Right atrium auricular region (tissue), 2 donors: ENCODE measurements around the gene SLC6A16. TPM values are rescaled to one million over a fixed set of nuclear protein-coding genes. Genes with fewer than 3 reads are reported as not detected.
A peak's percentile ranks its signal among the peaks of the same experiment; 100 is the strongest.
"Not testable (repeated sequence)": the region's sequence is repeated elsewhere in the genome, so short reads cannot be mapped to it uniquely, and the experiment has no call there.

Experiments used
- DNase-seq: peaks from one replicate; pipeline ENCODE4 v3.0.0-alpha.2; 2019; ENCODE audit warnings: low spot score
- H3K27ac ChIP-seq, 2 donors: fragments of 200-600 bp; sonication (generic); 1 replicate in 1 of 2; 2 replicates in 1 of 2; pipeline ENCODE4 v1.5.1; 2016 to 2019
- H3K27me3 ChIP-seq, 2 donors: fragments of 200-600 bp; sonication (generic); one replicate each; pipeline versions ENCODE4 v1.5.1 to v1.6.0; 2017 to 2019
- H3K36me3 ChIP-seq: fragments of 200-600 bp; sonication (generic); one replicate; pipeline ENCODE4 v1.5.1; 2016
- H3K4me1 ChIP-seq, 2 donors: fragments of 200-600 bp; sonication (generic); one replicate each; pipeline versions ENCODE4 v1.5.1 to v1.6.0; 2017 to 2019
- H3K4me3 ChIP-seq, 2 donors: fragments of 200-600 bp; sonication (generic); 1 replicate in 1 of 2; 2 replicates in 1 of 2; pipeline ENCODE4 v1.5.1; 2017 to 2019; ENCODE audit warnings: mild to moderate bottlenecking in 1 of 2, moderate library complexity in 1 of 2
- H3K9me3 ChIP-seq, 2 donors: fragments of 200-600 bp; sonication (generic); one replicate each; pipeline ENCODE4 v1.5.1; 2019
- total RNA-seq, 2 donors: library from RNA; depleted of rRNA; stranded (reverse); fragments of >200 nt; gene quantifications; one replicate each; pipeline ENCODE4 v1.1.0, GENCODE V29; 2016
- TF ChIP-seq, protein P1 (sequence below), 2 donors: fragments of 200-600 bp; sonication (generic); IDR thresholded peaks; one replicate each; pipeline ENCODE4 v1.5.1; 2019; ENCODE audit warnings: antibody characterized with exemption in 2 of 2

The SLC6A16 gene
- total RNA-seq, 2 donors from 2014 or later: 0.56 to 0.90 TPM

DNA sequence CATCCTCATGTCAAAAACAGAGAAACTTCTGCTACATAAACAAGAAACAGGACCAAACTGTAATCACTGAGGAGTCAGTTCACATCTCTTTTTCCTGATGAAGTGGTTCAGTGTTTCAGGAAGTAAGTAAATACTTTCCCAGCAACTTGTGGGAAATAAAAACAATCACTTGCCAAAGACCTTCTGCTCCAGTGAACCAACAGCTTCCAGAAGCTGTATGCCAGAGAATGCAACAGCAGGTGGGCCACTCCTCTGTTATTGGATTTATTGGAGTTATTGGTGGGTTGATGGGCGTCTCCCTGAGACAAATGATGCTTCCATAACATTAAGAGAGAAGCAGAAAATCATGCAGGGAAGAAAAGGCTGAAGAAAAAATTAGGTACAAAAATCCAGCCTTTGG is 9.9 kb downstream of the SLC6A16 start:
- no peak overlapping the region for H3K27ac ChIP-seq
- H3K9me3 ChIP-seq: peaks cover 0 to 18% of the 10 kb centered on the region in 2 donors
- H3K4me3 ChIP-seq: no peak overlapping the region
- TF ChIP-seq, protein P1, sequence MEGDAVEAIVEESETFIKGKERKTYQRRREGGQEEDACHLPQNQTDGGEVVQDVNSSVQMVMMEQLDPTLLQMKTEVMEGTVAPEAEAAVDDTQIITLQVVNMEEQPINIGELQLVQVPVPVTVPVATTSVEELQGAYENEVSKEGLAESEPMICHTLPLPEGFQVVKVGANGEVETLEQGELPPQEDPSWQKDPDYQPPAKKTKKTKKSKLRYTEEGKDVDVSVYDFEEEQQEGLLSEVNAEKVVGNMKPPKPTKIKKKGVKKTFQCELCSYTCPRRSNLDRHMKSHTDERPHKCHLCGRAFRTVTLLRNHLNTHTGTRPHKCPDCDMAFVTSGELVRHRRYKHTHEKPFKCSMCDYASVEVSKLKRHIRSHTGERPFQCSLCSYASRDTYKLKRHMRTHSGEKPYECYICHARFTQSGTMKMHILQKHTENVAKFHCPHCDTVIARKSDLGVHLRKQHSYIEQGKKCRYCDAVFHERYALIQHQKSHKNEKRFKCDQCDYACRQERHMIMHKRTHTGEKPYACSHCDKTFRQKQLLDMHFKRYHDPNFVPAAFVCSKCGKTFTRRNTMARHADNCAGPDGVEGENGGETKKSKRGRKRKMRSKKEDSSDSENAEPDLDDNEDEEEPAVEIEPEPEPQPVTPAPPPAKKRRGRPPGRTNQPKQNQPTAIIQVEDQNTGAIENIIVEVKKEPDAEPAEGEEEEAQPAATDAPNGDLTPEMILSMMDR (IDR thresholded peaks at IDR 0.05): no peak
- H3K27me3 ChIP-seq: no peaks in the 10 kb centered on the region
- peaks cover 21% of the 10 kb centered on the region for H3K36me3 ChIP-seq
- H3K4me1 ChIP-seq: no peaks in the 10 kb centered on the region
- peak; percentile 36 for DNase-seq

DNA sequence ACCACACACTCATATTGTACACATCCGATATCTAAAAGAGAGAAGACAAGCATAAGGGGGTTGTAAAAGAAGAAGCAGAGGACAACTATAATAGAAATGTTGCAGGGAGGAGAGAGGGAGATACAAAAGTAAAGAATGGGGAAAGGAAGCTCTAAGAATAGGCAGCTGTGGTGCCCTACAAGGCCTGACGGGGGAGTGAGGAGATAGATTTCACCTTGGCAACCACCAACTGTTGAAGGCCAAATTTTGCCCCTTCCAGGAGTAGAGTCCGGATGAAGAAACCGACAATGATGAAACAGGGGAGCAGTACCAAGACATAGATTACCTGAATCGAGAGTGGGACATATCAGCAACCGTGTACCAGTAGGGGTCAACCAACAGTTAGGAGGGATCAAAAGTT is 15.9 kb downstream of the SLC6A16 start:
- peaks cover 13% of the 10 kb centered on the region for H3K36me3 ChIP-seq
- no peak overlapping the region for H3K4me3 ChIP-seq
- TF ChIP-seq, protein P1 (IDR thresholded peaks at IDR 0.05): no peak
- H3K4me1 ChIP-seq: no peaks in the 10 kb centered on the region
- H3K27me3 ChIP-seq: no peaks in the 10 kb centered on the region
- no peaks in the 10 kb centered on the region for H3K9me3 ChIP-seq
- H3K27ac ChIP-seq: no peak overlapping the region
- DNase-seq: no peak

- not testable (repeated sequence) for DNase-seq, H3K4me3 ChIP-seq, H3K4me1 ChIP-seq, H3K27me3 ChIP-seq, H3K27ac ChIP-seq, H3K9me3 ChIP-seq
- peaks cover 13% of the 10 kb centered on the region for H3K36me3 ChIP-seq
Observed at GRCh38 chr19:49306734-49307133, 18.3 kb downstream of the SLC6A16 start.

- no peak overlapping the region for H3K4me3 ChIP-seq
- DNase-seq: no peak
- TF ChIP-seq, protein P1 (IDR thresholded peaks at IDR 0.05): no peak
- H3K9me3 ChIP-seq: no peaks in the 10 kb centered on the region
- no peaks in the 10 kb centered on the region for H3K4me1 ChIP-seq
- no peaks in the 10 kb centered on the region for H3K27me3 ChIP-seq
- H3K27ac ChIP-seq: no peak overlapping the region
- H3K36me3 ChIP-seq: no peaks in the 10 kb centered on the region
Observed at GRCh38 chr19:49301866-49302252, 23.1 kb downstream of the SLC6A16 start.

- TF ChIP-seq, protein P1 (IDR thresholded peaks at IDR 0.05): peak; percentile 56 to 88
- Histone ChIP-seq H3K9me3 (no peaks in the 10 kb centered on the region), H3K36me3 (no peaks in the 10 kb centered on the region), H3K27ac (no peak overlapping the region), H3K4me1 (no peaks in the 10 kb centered on the region), H3K4me3 (no peak overlapping the region), H3K27me3 (no peaks in the 10 kb centered on the region)
- peak; percentile 79 for DNase-seq
Observed at GRCh38 chr19:49301165-49301865, 23.7 kb downstream of the SLC6A16 start.

DNA sequence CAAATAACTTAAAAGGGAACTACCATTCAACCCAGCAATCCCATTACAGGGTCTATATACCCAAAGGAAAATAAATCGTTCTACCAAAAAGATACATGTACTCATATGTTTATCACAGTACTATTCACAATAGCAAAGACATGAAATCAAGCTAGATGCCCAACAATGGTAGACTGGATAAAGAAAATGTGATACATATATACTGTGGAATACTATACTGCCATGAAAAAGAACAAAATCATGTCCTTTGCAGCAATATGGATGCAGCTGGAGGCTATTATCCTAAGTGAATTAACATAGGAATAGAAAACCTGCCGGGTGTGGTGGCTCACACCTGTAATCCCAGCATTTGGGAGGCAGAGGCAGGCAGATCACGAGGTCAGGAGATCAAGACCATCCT is 26.3 kb downstream of the SLC6A16 start:
- not testable (repeated sequence) for H3K4me1 ChIP-seq, H3K27ac ChIP-seq, H3K27me3 ChIP-seq, H3K36me3 ChIP-seq, H3K4me3 ChIP-seq, DNase-seq, H3K9me3 ChIP-seq

DNA sequence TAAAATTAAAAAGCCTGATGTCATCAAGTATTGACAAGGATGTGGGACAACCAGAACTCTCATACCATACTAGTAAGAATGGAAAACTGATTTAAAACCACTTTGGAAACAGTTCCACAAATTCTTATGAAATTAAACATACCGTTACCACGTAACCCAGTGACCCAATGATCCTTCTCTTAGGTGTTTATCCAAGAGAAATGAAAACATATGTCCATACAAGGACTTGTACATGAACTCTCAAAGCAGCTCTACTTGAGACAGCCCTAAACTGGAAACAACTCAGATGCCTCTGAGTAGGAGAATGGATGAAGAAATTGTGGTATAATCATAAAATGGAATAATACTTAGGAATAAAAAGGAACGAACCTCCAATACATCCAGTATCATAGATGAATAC is 27.6 kb downstream of the SLC6A16 start:
- no peaks in the 10 kb centered on the region for H3K4me1 ChIP-seq
- no peak overlapping the region for H3K27ac ChIP-seq
- H3K4me3 ChIP-seq: no peak overlapping the region
- no peak for DNase-seq
- TF ChIP-seq, protein P1 (IDR thresholded peaks at IDR 0.05): no peak
- H3K9me3 ChIP-seq: no peaks in the 10 kb centered on the region
- peaks cover 6% of the 10 kb centered on the region for H3K36me3 ChIP-seq
- no peaks in the 10 kb centered on the region for H3K27me3 ChIP-seq
